ENCODE measurements around the gene VASH2. TPM values are rescaled to one million over a fixed set of nuclear protein-coding genes. Genes with fewer than 3 reads are reported as not detected.
A peak's percentile ranks its signal among the peaks of the same experiment; 100 is the strongest.

VASH2 gene
- total and polyA plus RNA-seq, 2 of the 4 experiments (the other 2 are of a cell fraction): 0.90 to 1.2 TPM

DNA sequence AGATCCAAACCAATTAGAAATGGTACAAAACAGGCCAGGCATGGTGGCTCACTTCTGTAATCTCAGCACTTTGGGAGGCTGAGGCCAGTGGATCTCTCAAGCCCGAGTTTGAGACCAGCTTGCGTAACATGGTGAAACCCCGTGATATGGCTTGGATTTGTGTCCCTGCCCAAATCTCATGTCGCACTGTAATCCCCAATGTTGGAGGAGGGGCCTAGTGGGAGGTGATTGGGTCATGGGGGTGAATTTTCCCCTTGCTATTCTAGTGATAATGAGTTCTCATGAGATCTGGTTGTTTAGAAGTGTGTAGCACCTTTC lies 7.0 kb upstream of the VASH2 start:
- WGBS, 2 experiments (ENCODE audit: extremely low coverage in 2 of 2, insufficient read length in 1 of 2): 67% methylated on average over 1 of the region's 4 CpGs; no CpG with 5 or more reads in 1 of the 2 experiments
- H2BK5ac ChIP-seq (ENCODE audit: low read depth, low read length, poor library complexity, severe bottlenecking): no peak overlapping the region
- H2AK5ac ChIP-seq (ENCODE audit: low read depth, low read length): no peak overlapping the region
- intact Hi-C loops (cut with micrococcal nuclease): no loop called here
- H2BK15ac ChIP-seq (ENCODE audit: low read depth, low read length): no peak overlapping the region
- peaks cover 2% of the 10 kb centered on the region; the same call in 1 of the 2 replicates for H3K27me3 ChIP-seq (ENCODE audit: control insufficient read depth, insufficient read depth, low read length)
- DNase-seq (no peak), ATAC-seq (ENCODE audit: low read depth) (no peak)
- no peaks in the 10 kb centered on the region for H3K4me1 ChIP-seq (ENCODE audit: control insufficient read depth, insufficient read depth, low read length)
- H4K91ac ChIP-seq (ENCODE audit: insufficient read depth, low read depth, low read length): no peak overlapping the region
- no peak overlapping the region for H3K27ac ChIP-seq (ENCODE audit: insufficient read depth, low read length)
- no peak overlapping the region for H3K18ac ChIP-seq (ENCODE audit: low read depth, low read length)
- no peak overlapping the region for H3K4ac ChIP-seq (ENCODE audit: low read depth, low read length)
- H4K5ac ChIP-seq (ENCODE audit: low read depth, low read length): no peak overlapping the region
- no peaks in the 10 kb centered on the region for H3K79me1 ChIP-seq (ENCODE audit: low read depth in 1 of 2, low read length in 2 of 2)
- in situ Hi-C loops (cut with MboI; ENCODE audit: low sequenced_read_pairs): no loop called here
- no peaks in the 10 kb centered on the region for H3K9me1 ChIP-seq (ENCODE audit: insufficient read depth, low read length)
- H3K4me3 ChIP-seq (ENCODE audit: insufficient read depth, low read depth, low read length): no peak overlapping the region
- H3K9me3 ChIP-seq (ENCODE audit: control insufficient read depth, insufficient read depth, low read length): peaks cover 9% of the 10 kb centered on the region
- no peak overlapping the region for H3K4me2 ChIP-seq (ENCODE audit: low read depth, low read length)
- no peak overlapping the region for H3K56ac ChIP-seq (ENCODE audit: extremely low read depth, insufficient read depth, low read length)
- BruUV-seq (replicated peaks): no TSS peak
- no peak overlapping the region for H2AK9ac ChIP-seq (replicated peaks; ENCODE audit: low read depth, low read length, poor library complexity)
- no peak overlapping the region for H3K14ac ChIP-seq (replicated peaks; ENCODE audit: low read depth, low read length)
- no peak overlapping the region for H3K23ac ChIP-seq (ENCODE audit: low read depth, low read length)
- H3K9ac ChIP-seq (ENCODE audit: low read depth, low read length): no peak overlapping the region
- H4K20me1 ChIP-seq (ENCODE audit: insufficient read depth, low read length): no peaks in the 10 kb centered on the region
- dilution Hi-C loops (cut with HindIII; ENCODE audit: low sequenced_read_pairs, unreplicated experiment): no loop called here
- no peak overlapping the region for H2BK120ac ChIP-seq (ENCODE audit: low read depth, low read length)
- H3K36me3 ChIP-seq (ENCODE audit: control insufficient read depth, insufficient read depth, low read length): no peaks in the 10 kb centered on the region
- TF ChIP-seq MAFK (IDR thresholded peaks at IDR 0.05; ENCODE audit: low read depth, low read length) (no peak), CEBPB (IDR thresholded peaks at IDR 0.05; ENCODE audit: low read depth, low read length) (peak; percentile 47; the same call in 1 of the 2 replicates)
- H4K8ac ChIP-seq (ENCODE audit: low read depth in 2 of 2, low read length in 2 of 2): no peak overlapping the region
- no peak overlapping the region for H2AFZ ChIP-seq (replicated peaks; ENCODE audit: low read length, poor library complexity)
- ChIA-PET POLR2A (ENCODE audit: unreplicated experiment) (no interaction called here), CTCF (no interaction called here)
- no peak overlapping the region for H2BK20ac ChIP-seq (ENCODE audit: low read depth, low read length)
